GM12872 (cell line): Measurements from ENCODE around the gene DMBT1.

Source experiments
- CTCF ChIP-seq: IDR thresholded peaks from 3 replicates; pipeline ENCODE4 v1.5.1; 2011; ENCODE audit warnings: low read depth, mild to moderate bottlenecking, low read length, moderate library complexity; ENCODE audit not compliant: insufficient read depth

The DMBT1 gene

GRCh38 chr10:122560279-122560804, at the start of gene DMBT1:
Gene DMBT1, plus strand, starts transcription at chr10:122560754. Its CDS starts 17 bp downstream, at chr10:122560771.
- no peak for TF ChIP-seq CTCF

- no peak for TF ChIP-seq CTCF
These were observed 47.5 kb upstream of the DMBT1 start for GRCh38 chr10:122513053-122513452.

- no peak for TF ChIP-seq CTCF
These were observed 46.3 kb upstream of the DMBT1 start for GRCh38 chr10:122514045-122514840.

- no peak for TF ChIP-seq CTCF
These were observed 45.5 kb upstream of the DMBT1 start for GRCh38 chr10:122515022-122515424.

- no peak for TF ChIP-seq CTCF
These were observed 44.8 kb upstream of the DMBT1 start for GRCh38 chr10:122515588-122516231.

- no peak for TF ChIP-seq CTCF
These were observed 43.8 kb upstream of the DMBT1 start for GRCh38 chr10:122516734-122517133.

- no peak for TF ChIP-seq CTCF
These were observed 41.4 kb upstream of the DMBT1 start for GRCh38 chr10:122519144-122519543.
